ENCODE measurements around the gene TSPAN18.

TSPAN18 gene

DNA sequence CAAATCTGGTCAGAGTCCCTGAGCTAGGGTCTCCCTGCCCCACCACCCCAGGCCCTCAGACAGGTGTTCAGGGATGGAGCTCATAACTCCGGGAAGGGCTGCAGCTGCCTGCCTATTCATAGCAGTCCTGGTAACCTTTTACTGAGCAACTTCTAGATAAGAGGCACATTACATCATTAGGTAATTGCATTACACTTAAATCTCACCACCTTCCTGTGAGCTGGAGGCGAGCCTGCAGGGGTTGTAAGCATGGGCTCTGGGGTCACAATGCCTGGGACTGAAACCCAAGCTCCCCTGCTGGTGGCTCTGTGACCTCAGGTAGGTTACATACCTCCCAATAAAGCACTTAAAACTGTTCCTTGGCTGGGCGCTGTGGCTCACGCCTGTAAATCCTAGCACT is 201.4 kb downstream of the TSPAN18 start:
- no peak for DNase-seq

DNA sequence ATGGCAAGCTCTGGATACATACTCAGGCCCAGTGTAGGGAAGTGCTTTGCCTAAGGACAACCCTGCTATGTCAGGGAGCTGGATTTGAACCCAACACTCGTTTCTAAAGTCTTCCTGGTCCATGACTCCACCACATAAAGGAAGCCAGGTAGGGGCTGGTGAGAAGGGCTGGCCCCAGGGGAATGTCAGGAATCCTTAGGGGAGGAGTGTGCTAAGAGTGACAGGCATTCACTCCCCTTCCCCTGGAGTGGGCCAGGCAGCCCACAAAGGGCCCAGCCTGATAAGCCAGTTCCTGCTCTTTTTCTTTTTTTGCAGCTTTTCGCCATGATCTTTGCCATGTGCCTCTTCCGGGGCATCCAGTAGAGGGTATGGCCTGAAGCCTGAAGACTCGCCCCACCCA is 202.1 kb downstream of the TSPAN18 start:
- DNase-seq = no peak

DNA sequence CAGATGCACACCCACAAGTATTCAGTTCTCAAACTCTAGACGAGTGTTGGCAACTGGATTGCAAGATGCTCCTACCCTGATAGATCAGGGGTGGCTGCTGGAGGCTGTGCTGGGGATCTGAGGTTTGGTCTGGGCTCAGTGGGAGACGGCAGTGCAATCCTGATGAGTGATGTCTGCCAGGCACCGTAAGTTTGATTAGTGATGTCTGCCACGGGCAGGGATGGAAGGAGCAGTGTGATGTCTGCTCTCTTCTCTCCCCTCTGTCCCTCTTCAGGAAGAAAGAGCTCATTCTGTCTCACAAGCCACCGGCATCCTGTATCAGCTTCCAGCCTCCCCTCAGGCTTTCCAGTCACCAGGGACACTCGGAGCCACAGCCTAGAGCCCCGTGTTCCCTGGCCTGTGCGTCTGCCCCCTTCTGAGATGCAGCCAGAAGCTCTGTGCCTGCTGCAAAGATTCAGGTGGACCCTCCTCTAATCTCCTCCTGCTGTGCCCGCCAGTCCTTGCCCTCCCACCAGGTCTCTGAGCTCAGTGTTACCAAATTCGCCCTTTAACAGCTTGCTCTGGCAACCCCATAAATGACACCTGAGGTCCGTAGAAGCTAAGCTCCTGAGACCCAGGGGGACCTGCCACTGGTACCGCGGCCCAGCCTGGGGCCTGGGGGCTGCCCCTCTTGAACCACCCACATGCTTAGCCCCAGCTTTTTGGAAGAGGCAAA is 204.0 kb downstream of the TSPAN18 start:
- DNase-seq = no peak

DNA sequence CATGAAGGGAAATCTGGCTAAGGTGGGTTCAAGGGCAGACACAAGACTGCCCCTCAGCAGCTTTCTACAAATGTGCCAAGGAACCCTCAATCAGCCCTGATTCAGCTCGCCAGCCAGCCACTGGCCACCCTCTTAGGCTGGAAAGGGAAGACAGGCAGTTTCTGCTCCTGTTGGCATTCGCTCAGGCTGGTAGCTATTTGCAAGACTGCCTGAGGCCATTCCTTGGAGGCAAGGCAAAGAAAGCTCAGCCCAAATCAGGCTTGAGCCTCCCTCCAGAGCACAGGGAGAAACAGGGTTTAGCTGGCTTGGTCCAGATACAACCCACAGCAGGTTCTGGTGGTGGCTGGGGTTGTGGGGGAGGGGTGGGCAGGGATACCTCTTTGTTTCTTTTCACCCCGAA is 204.7 kb downstream of the TSPAN18 start:
- DNase-seq = no peak

DNA sequence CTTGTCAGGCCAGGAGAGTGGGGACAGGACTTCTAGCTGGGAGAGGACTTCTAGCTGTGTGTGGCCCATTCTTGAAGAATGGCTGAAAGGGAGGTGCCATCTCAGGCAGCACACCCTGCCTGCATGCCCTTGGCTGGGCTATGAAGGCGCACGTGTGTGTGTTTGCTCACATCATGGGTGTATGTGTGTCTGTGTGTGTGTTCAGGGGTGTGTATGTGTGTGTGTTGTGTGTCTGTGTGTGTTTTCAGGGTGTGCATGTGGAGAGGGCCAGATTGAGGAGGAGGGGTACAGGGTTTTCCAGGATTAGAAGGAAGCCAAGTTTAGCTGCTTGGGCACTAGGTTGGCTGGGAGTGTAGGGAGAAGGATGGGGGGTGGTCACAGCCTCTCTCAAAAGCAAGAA is 207.3 kb downstream of the TSPAN18 start:
- no peak for DNase-seq

DNA sequence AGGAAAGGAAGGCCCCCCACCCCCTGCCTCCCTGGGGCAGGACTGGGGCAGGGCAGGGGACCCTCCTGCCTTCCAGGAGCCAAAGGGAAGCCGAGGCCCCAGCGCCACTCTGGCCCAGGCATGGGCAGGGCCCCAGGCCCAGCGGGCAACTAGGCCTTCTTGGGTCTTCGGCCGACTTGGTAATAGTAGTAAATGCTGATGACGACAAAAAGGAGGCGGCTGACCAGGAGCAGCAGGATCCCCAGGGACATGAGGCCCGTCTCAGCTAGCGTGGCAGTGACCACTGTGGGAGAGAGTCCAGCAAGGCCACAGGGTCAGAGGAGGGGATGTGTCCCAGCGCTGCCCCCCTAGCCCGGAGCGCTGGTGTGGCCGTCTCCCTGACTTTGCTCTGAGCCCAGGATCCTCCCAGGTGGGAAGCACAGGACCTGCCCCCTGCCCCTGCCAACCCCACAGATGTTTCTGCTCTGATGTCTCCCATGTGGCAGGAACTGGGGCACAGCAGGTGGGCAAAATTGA is 208.0 kb downstream of the TSPAN18 start:
- DNase-seq = no peak

DNA sequence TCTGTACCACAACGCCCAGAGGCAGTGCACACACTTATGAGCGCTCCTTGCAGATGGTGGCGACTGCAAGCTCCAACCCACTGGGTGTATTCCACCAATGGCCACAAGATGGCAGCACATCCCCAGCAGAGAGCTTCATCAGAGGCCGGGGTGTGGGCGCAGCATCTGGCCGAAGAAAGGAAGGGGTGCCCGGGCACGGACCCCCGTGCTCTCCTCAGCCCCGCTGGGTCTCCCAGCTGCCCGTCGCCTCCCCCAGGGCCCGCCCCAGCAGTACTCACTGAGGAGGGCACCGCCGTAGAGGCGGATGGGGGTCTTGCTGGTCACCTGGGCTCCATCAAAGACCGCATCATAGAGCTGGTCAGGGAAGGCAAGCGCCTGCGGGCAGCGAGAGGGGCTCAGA is 209.8 kb downstream of the TSPAN18 start:
- peak; percentile 86 for DNase-seq

DNA sequence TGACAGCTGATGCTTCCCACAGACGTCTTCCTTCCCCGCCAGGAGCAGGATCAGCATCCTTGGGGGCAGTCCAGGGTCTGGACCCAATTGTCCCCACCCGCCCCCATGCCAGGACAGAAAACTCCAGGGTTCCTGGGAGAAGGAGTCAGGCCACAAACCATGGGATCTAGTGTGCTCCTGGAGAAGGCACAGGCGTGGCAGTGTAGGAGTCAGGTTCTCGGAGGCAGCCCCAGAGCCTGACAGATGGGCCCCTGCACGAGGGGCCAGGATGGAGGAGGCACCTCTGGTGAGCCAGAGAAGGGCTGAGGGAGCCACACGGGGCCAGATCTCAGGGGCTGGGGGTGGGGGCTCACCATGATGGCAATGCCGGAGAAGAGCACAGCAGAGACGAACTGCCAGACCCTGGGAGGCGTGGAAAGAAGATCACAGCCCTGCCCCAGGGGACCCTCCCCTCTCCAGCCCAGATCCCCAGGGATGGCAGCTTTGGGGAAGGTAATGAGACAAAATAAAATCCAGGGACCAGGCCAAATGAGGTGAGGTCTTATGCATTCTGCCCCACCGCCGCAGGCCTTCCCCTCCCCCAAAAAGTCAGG is 210.3 kb downstream of the TSPAN18 start:
- no peak for DNase-seq

DNA sequence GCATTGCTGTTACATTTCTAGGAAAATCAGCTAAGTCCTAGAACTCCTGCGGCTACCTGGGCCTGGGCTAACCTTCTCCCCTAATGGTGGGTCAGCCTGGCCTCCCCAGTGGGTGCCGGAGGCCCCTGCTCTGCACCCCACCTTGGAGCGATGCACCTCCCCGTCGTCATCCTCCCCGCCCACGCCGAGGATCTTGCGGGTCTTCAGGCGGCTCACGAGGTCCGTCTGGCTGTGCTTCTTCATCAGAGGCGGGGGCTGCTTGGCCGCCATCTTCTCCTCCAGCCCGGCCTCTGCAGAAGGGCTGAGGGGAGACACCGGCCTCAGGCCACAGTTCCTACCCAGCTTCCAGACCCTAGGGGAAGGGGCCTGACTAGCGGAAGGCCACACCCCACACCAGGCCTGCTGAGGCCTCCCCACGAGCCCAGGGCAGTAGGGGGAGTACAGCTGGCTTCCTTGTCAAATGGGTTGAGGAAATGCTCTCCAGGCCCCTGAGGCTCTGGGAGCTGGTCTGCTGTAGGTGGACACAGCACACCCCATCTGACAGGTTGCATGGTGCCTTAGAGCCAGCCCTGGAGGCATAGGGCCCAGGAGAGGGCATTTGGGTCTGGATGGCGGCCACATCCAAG is 211.4 kb downstream of the TSPAN18 start:
- no peak for DNase-seq

DNA sequence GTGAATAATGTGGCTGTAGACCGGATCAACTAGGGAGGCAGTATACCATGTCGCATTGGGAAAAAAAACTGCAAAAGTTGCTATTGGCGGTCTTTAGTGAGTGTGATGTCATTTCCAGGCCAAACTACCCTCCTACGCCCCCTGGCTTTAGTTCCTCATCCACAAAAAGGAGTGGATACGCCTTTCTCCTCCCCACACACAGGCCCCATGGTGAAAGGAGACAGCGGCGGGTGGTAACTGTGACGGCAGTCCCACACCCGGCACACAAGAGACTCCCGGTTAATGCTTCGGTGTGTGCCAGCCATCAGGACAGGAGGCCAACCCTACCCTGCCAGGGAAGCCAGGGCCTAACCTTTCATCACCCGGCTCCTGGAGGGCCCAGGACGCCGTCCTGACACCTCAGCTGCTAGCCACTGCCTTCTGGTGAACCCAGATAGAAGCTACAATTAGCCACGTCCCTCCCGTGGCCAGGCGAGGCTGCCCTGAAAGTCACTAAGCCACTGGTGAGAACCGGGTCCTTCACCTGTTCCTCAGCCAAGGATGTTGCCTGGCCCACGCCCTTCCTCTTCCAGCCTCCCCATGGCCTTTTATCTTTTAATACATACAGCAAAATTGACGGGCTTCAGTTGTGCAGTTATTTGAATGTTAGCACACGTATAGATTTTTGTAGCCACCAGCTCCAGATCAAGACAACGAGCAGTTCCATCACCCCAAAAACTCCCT is 213.1 kb downstream of the TSPAN18 start:
- no peak for DNase-seq

DNA sequence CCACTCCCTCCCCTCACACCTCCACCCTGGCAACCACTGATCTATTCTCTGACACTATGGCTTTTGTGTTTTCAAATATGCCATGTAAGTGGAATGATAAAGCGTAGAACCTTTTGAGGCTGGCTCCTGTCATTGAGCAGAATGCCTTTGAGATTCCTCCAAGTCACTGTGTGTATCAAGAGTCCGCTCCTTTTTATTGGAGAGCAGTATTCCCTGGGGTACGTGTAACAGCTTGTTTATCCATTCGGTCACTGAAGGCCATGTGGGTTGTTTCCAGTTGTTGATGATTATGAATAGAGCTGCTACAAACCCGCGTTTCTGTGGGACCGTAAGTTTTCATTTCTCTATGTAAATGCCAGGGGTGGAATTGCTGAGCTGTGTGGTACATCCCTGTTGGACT is 213.6 kb downstream of the TSPAN18 start:
- no peak for DNase-seq

DNA sequence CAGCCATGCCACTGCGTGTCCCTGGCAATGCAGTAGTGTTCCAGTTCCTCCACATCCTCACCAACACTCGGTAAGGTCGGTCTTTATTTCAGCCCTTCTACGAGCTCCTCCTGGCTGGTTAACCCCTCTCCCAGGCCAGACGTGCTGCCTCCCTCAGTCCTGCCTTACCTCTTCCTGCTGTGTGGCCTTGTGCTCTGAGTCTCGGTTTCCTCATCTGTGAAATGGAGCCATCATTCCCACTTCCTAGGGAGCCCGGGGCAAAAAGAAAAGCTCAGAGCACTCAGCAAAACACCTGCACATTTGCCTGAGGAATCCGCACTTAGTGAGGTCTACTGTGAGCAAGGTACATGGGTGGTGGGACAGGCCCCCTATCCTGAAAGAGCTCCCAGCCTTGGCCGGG is 214.1 kb downstream of the TSPAN18 start:
- no peak for DNase-seq

DNA sequence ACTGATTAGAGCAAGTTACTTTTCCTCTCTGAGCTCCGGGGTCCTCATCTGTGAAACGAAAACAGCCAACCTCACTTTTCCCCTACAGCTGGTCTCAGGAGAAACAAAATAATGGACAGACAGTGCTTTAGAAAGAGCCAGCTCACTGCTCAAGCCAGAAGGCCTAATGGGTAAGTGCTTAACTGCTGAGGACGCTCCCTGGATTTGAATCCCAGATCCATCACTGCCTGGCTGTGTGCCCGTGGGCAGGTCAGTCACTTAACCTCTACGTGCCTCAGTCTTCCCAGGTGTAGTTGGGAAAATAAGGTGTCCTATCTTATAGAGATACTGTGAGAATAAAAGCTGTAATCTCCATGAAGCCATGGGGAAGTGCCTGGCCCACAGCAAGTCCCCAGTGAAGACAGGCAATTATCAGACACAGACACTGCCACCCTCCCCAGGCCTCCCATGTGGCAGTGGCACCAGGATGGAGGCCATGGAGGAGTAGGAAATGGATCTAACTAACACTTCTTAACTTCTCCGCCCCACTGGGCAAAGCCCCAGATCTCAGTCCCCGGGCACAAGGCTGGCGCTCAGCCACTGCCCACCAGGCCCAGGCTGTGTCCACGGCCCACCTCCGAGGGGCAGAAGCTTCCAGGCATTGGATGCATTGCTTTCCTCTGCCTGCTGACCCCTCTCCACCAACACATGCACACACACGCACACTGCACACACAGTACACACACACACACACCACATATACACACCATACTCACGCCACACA is 214.7 kb downstream of the TSPAN18 start:
- DNase-seq = no peak

DNA sequence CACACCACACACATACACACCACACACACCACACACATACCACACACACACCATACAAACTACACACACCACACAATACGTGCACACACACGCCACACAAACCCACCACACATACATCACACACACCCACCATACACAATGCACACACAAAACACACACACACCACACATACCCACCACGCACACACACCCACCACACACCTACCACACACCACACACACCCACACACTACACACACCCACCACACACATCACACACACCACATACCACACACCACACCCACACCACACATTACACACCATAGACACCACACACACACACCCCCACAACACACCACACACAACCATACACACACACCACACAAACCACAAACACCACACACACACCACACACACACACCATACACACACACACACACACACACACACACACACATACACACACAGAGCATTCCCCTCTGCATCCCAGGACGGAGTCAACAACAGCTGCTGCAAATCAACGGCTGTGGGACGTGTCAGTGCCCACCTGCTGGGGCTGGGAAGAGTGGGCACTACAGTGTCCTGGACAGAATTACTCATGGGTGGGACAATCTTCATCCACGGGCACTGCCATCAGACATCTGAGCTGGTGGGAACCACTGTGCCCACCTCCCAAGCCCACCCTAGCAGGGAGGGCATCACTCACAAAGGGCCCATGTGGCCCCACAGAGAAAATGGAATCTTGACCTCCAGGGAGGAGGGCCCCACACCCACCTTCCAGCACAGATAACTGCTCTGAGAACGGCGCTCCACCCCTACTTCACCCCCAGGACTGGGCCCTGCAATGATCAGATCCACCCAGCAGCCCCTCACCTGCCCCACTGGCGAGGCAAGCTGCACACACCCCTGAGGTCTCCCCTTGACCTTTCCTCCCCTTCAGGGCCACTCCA is 215.5 kb downstream of the TSPAN18 start:
- peak; percentile 11 for DNase-seq

DNA sequence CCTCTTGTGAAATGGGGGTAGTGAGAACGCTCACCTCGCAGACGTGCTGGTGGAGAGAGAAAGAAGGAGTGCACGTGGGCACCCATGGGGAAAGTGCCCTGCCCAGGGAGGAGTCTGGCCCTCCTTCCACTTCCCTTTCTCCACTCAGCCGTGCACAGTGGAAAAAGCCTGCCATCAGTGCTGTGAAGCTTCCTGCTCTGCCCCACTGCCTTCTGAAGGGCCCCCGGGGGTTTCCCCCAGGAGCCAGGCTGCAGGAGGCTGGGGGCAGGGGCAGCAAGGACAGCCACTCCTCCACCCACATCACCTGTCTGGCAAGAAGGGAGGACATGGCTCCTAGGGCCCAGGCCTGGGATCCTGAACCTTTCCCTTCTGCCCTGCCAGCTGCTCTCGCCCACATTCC is 216.4 kb downstream of the TSPAN18 start:
- DNase-seq = no peak

DNA sequence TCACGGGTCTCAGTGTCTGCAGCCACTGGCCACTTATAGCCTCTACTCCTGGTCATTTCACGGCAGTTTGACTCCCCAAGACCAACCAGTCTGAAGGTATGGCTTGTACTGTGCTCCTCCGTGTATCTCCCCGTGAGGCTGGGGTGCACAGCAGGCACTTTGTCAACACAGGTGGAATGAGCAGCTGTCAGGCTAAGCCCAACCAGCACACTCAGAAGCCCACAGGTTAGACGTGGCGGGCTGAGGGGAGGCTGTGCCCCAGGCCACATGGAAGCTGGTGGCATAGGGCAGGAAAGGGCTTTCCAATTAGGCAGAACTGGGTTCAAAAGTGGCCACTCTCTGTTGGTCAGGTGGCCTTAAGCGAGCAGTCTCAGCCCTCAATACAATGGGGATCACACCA is 216.9 kb downstream of the TSPAN18 start:
- no peak for DNase-seq

DNA sequence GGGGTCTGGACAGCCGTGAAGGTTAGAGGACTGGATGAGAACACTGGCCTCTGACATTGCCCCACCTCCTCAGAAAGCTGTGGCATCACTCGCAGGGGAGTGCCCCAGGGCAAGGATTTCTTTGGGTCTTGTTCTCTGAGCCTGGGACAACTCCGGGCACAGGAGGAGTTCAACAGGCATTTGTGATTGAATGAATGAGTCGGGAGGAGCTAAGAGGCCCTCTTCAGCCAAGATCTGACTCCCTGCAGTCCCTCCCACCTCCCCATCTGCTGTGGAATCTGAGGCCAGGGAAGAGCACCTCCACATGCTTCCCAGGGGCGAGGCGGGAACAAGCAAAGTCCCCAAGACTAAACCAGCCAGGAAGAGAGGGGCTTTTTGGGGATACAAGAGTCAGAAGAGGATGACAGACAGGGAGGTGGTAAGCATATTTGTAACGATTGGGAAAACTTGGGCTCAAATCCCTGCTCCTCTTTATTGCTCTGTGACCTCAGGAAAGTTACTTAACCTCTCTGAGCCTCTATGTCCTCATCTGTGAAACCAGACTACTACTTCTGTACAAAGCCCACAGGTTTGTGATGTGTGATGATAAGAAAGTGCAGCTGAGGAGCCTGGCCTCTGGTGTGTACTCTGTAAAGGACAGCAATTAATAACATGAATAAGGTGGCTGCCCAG is 217.6 kb downstream of the TSPAN18 start:
- no peak for DNase-seq

DNA sequence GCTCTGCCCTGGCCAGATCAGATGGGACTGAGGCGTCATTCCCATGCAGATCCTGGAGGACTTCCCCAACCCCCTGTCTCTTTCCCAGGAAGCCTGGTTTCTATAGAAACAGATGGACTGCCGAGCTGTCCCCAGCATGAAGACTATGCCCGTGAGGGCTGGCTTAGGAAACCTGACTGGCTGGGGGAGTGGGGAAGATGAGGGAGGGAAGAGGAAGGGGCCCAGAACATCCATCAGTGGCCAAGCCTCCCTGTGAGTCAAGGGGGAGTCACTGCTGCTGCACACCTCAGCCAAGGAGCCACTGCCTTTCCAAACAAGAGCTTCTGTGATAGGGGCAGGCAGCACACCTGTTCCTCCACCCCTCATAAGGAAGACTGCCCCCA is 218.1 kb downstream of the TSPAN18 start:
- DNase-seq = no peak

DNA sequence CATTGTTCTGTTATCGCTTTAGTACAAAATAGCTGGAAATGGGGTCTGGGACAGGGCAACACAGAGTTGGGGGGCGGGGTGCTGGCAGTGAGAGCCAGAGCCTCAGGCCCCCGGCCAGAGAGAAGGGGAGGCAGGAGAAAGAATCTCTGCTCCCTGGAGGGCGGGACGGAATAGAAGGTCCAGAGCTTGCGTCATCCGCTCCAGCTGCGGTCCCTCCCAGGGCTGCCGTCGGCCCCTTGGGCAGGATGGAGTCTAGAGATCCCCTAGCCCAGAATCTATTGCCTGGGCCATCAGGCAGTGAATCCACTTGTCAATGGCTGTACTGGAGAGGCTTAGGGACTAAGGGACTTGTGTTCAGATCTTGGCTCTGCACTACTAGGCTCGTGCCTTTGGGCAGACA is 218.9 kb downstream of the TSPAN18 start:
- no peak for DNase-seq

DNA sequence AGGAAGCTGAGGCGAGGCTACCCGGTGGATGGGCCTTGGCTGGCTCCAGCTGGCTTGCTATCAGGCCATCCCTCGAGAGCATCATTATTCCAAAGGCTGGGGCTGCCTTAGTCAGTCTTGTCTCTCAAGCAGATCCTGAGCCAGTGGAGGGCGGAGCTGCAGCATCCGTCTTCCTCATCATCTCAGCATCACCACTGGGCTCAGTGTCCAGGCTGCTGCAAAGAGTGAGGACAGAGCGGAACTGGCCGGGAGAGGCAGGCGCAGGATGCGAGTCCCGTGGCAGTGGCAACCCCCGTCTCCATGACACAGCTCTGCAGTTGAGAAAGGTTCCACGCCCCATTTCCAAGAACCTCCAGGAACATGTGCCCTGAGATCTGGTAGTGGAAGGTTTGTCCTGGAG is 219.5 kb downstream of the TSPAN18 start:
- DNase-seq = no peak

DNA sequence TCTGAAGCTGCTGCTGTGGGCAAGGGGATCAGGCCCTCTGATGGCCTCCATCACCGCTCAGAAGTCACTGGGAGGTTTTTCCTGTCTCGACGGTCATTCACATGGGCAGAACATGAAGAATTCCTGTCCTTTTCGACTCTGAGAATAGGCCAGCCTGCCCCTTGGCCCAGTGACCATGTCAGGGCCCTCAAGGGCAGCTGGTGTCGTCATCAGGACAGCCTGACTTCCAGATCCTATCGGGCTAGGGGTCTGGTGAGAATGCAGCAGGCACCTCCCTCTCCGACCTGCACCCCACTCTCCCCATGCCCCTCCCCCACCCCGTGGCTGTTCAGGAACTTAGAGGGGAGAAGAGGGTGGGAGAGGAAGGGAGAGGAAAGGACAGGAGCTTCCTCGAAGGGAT is 220.4 kb downstream of the TSPAN18 start:
- DNase-seq = no peak
